Smooth muscle cell (in vitro differentiated cells): ENCODE results near the gene RASSF8. TPM values are rescaled to one million over a fixed set of nuclear protein-coding genes. Genes with fewer than 3 reads are reported as not detected.

ENCODE experiments used
- DNase-seq: peaks from one replicate; lab custom pipeline; 2025; ENCODE audit not compliant: unreplicated experiment; lab: John Stamatoyannopoulos, UW
- H2AFZ ChIP-seq: fragments of 200-600 bp; sonication (generic); 2 replicates; pipeline ENCODE4 v1.6.0; 2016; ENCODE audit warnings: antibody characterized with exemption, low read depth, mild to moderate bottlenecking
- H3F3A ChIP-seq: fragments of 200-600 bp; sonication (generic); 2 replicates; pipeline ENCODE4 v1.6.0; 2017; ENCODE audit warnings: antibody characterized with exemption, low read depth
- H3K27ac ChIP-seq: fragments of 200-600 bp; sonication (generic); 2 replicates; pipeline ENCODE4 v1.5.1; 2016; ENCODE audit warnings: low read depth, mild to moderate bottlenecking
- H3K27me3 ChIP-seq: fragments of 200-600 bp; sonication (generic); 2 replicates; pipeline ENCODE4 v1.6.1; 2016; ENCODE audit warnings: low read depth, mild to moderate bottlenecking
- H3K36me3 ChIP-seq: fragments of 200-600 bp; sonication (generic); 2 replicates; pipeline ENCODE4 v1.5.1; 2016; ENCODE audit warnings: low read depth
- H3K4me1 ChIP-seq: fragments of 200-600 bp; sonication (generic); 2 replicates; pipeline ENCODE4 v1.5.1; 2016; ENCODE audit warnings: low read depth
- H3K4me2 ChIP-seq: fragments of 200-600 bp; sonication (generic); 2 replicates; pipeline ENCODE4 v1.6.0; 2016; ENCODE audit warnings: mild to moderate bottlenecking
- H3K4me3 ChIP-seq: fragments of 200-600 bp; sonication (generic); 2 replicates; pipeline ENCODE4 v1.5.1; 2016; ENCODE audit warnings: mild to moderate bottlenecking
- H3K79me2 ChIP-seq: fragments of 200-600 bp; sonication (generic); 2 replicates; pipeline ENCODE4 v1.6.0; 2016; ENCODE audit warnings: low read depth, mild to moderate bottlenecking
- H3K9ac ChIP-seq: fragments of 200-600 bp; sonication (generic); 2 replicates; pipeline ENCODE4 v1.6.0; 2016; ENCODE audit warnings: low read depth
- H3K9me3 ChIP-seq: fragments of 200-600 bp; sonication (generic); replicated peaks from 2 replicates; pipeline ENCODE4 v1.5.1; 2016; ENCODE audit warnings: low read depth
- H4K20me1 ChIP-seq: fragments of 200-600 bp; sonication (generic); 2 replicates; pipeline ENCODE4 v1.6.0; 2016; ENCODE audit warnings: low read depth
- CTCF ChIP-seq: fragments of 200-600 bp; sonication (generic); IDR thresholded peaks from 2 replicates; pipeline ENCODE4 v1.5.1; 2017; ENCODE audit warnings: borderline replicate concordance, mild to moderate bottlenecking, antibody characterized with exemption; ENCODE audit not compliant: insufficient read depth, poor library complexity, severe bottlenecking
- WGBS: methylation state at CpG from one replicate; pipeline ENCODE4 v1.1.7; 2016; ENCODE audit warnings: low lambda C conversion rate; 5-methylcytosine and 5-hydroxymethylcytosine counted together
- polyA plus RNA-seq: library from polyadenylated mRNA; unstranded; fragments of >200 nt; fragmentation: Nextera tagmentation; extraction: Ambion mirVana; gene quantifications from 2 replicates; pipeline ENCODE4 v1.2.1, GENCODE V29; 2016
- total RNA-seq: library from RNA; depleted of rRNA; stranded (reverse); fragments of >200 nt; gene quantifications from 2 replicates; pipeline ENCODE4 v1.2.3, GENCODE V29; 2014

RASSF8 gene
- total and polyA plus RNA-seq, 2 experiments from 2014 or later: 9.8 to 29.8 TPM

- no peak overlapping the region for H3K4me3 ChIP-seq
- H3K9ac ChIP-seq: no peak overlapping the region
- H3K27me3 ChIP-seq: no peaks in the 10 kb centered on the region
- no peaks in the 10 kb centered on the region for H3K79me2 ChIP-seq
- H4K20me1 ChIP-seq: no peaks in the 10 kb centered on the region
- no peaks in the 10 kb centered on the region for H3K36me3 ChIP-seq
- H3K4me1 ChIP-seq: no peaks in the 10 kb centered on the region
- H3K27ac ChIP-seq: no peak overlapping the region
- H3F3A ChIP-seq: no peaks in the 10 kb centered on the region
- no peak for DNase-seq
- 80% methylated on average over 6 of the region's 6 CpGs for WGBS
- TF ChIP-seq CTCF: no peak
- no peak overlapping the region for H3K4me2 ChIP-seq
- no peaks in the 10 kb centered on the region for H3K9me3 ChIP-seq
- no peak overlapping the region for H2AFZ ChIP-seq
Measured at GRCh38 chr12:26091822-26092221, 133.3 kb downstream of the RASSF8 start.

GRCh38 chr12:26092346-26093105 is 134.0 kb downstream of the RASSF8 start:
- no peak for TF ChIP-seq CTCF
- DNase-seq: no peak
- Histone ChIP-seq H3F3A (no peaks in the 10 kb centered on the region), H2AFZ (no peak overlapping the region), H3K9ac (no peak overlapping the region), H3K27ac (no peak overlapping the region), H3K27me3 (no peaks in the 10 kb centered on the region), H3K4me2 (no peak overlapping the region), H3K9me3 (no peaks in the 10 kb centered on the region), H4K20me1 (no peaks in the 10 kb centered on the region), H3K4me3 (no peak overlapping the region), H3K79me2 (no peaks in the 10 kb centered on the region), H3K4me1 (no peaks in the 10 kb centered on the region), H3K36me3 (no peaks in the 10 kb centered on the region)
- 71% methylated on average over 4 of the region's 4 CpGs for WGBS

- TF ChIP-seq CTCF: no peak
- WGBS: 98% methylated on average over 2 of the region's 2 CpGs
- no peak overlapping the region for H3K27ac ChIP-seq
Measured at GRCh38 chr12:26095186-26095585, 136.7 kb downstream of the RASSF8 start.

GRCh38 chr12:26096036-26096435 is 137.6 kb downstream of the RASSF8 start:
- no peaks in the 10 kb centered on the region for H3K4me1 ChIP-seq
- no peak for TF ChIP-seq CTCF
- no peaks in the 10 kb centered on the region for H3K36me3 ChIP-seq
- no peaks in the 10 kb centered on the region for H3K9me3 ChIP-seq
- H3F3A ChIP-seq: no peaks in the 10 kb centered on the region
- no peaks in the 10 kb centered on the region for H3K27me3 ChIP-seq
- 97% methylated on average over 2 of the region's 2 CpGs for WGBS
- H3K9ac ChIP-seq: no peak overlapping the region
- H2AFZ ChIP-seq: no peak overlapping the region
- H4K20me1 ChIP-seq: no peaks in the 10 kb centered on the region
- H3K27ac ChIP-seq: no peak overlapping the region
- DNase-seq: no peak
- H3K4me2 ChIP-seq: no peak overlapping the region
- H3K79me2 ChIP-seq: no peaks in the 10 kb centered on the region
- no peak overlapping the region for H3K4me3 ChIP-seq

More at GRCh38 chr12:26095186-26095585, 136.7 kb downstream of the RASSF8 start:
- no peaks in the 10 kb centered on the region for H3K36me3 ChIP-seq
- H3K9me3 ChIP-seq: no peaks in the 10 kb centered on the region
- no peak overlapping the region for H3K9ac ChIP-seq
- H3K4me3 ChIP-seq: no peak overlapping the region
- H3K4me2 ChIP-seq: no peak overlapping the region
- no peaks in the 10 kb centered on the region for H3K27me3 ChIP-seq
- no peak overlapping the region for H2AFZ ChIP-seq
- no peaks in the 10 kb centered on the region for H3F3A ChIP-seq
- no peak for DNase-seq
- no peaks in the 10 kb centered on the region for H3K4me1 ChIP-seq
- H3K79me2 ChIP-seq: no peaks in the 10 kb centered on the region
- H4K20me1 ChIP-seq: no peaks in the 10 kb centered on the region
